HepG2 (cell line): ENCODE data around the gene RIMBP3C. TPM values are rescaled to one million over a fixed set of nuclear protein-coding genes. Genes with fewer than 3 reads are reported as not detected.
A peak's percentile ranks its signal among the peaks of the same experiment; 100 is the strongest.

Experiments
- CBFB ChIP-seq: sonication (generic); formaldehyde crosslinking; IDR thresholded peaks from 2 replicates; pipeline ENCODE4 v1.4.0; 2020; ENCODE audit warnings: missing genetic modification reagents
- EEA1 ChIP-seq: sonication (generic); formaldehyde crosslinking; IDR thresholded peaks from 2 replicates; pipeline ENCODE4 v1.5.1; 2020; ENCODE audit warnings: mild to moderate bottlenecking, missing genetic modification reagents, borderline replicate concordance
- HMGA1 ChIP-seq: sonication (generic); formaldehyde crosslinking; conservative IDR thresholded peaks from 2 replicates; pipeline ENCODE4 v1.4.0; 2020; ENCODE audit warnings: missing genetic modification reagents
- HNRNPK ChIP-seq: fragments of 200-400 bp; formaldehyde crosslinking; IDR thresholded peaks from 2 replicates; pipeline ENCODE4 v1.6.1; 2018; ENCODE audit warnings: low read length, low read depth, moderate library complexity, mild to moderate bottlenecking; ENCODE audit not compliant: poor library complexity, severe bottlenecking
- KDM6A ChIP-seq: IDR thresholded peaks from 2 replicates; pipeline ENCODE4 v1.6.1; 2016; ENCODE audit warnings: low read depth
- MED1 ChIP-seq: sonication (generic); formaldehyde crosslinking; IDR thresholded peaks from 2 replicates; pipeline ENCODE4 v1.4.0; 2020; ENCODE audit warnings: missing genetic modification reagents
- MTF1 ChIP-seq: sonication (generic); formaldehyde crosslinking; IDR thresholded peaks from 2 replicates; pipeline ENCODE4 v1.5.0; 2020; ENCODE audit warnings: missing genetic modification reagents
- NFE2L2 ChIP-seq: fragments of 150-350 bp; IDR thresholded peaks from 2 replicates; pipeline ENCODE4 v1.6.1; 2014; ENCODE audit warnings: low read length
- NRL ChIP-seq: sonication (generic); formaldehyde crosslinking; IDR thresholded peaks from 2 replicates; pipeline ENCODE4 v1.5.0; 2020; ENCODE audit warnings: missing genetic modification reagents, mild to moderate bottlenecking, moderate library complexity, borderline replicate concordance
- RNF2 ChIP-seq: fragments of 450-650 bp; conservative IDR thresholded peaks from 2 replicates; pipeline ENCODE4 v1.6.1; 2016; ENCODE audit warnings: low read depth
- RORA ChIP-seq: sonication (generic); formaldehyde crosslinking; IDR thresholded peaks from 2 replicates; pipeline ENCODE4 v1.5.0; 2020; ENCODE audit warnings: mild to moderate bottlenecking, missing genetic modification reagents, moderate library complexity
- ZNF496 ChIP-seq: sonication (generic); formaldehyde crosslinking; IDR thresholded peaks from 2 replicates; pipeline ENCODE4 v1.8.1; 2023; ENCODE audit warnings: mild to moderate bottlenecking, moderate library complexity, missing genetic modification reagents; ENCODE audit not compliant: insufficient replicate concordance
- ZNF652 ChIP-seq: IDR thresholded peaks from 2 replicates; pipeline ENCODE4 v1.6.1; 2016; ENCODE audit warnings: low read depth, borderline replicate concordance
- polyA plus RNA-seq, 8 experiments: library from polyadenylated mRNA; depleted of rRNA in 3 of 8; stranded (reverse) in 7 of 8; unstranded in 1 of 8; fragments of >200 nt; fragmentation: Illumina TruSeq in 4 of 8; extraction: Trizol in 4 of 8; gene quantifications; 2 replicates each; pipeline versions ENCODE4 v1.2.1 to v1.2.3, GENCODE V29; 2011 to 2016; ENCODE audit warnings: low read depth in 4 of 8, missing spikeins in 1 of 8, mixed read lengths in 1 of 8; ENCODE audit not compliant: insufficient read depth in 1 of 8
- total RNA-seq, 5 experiments: library from RNA; depleted of rRNA; stranded (reverse); fragments of >200 nt; fragmentation: Illumina TruSeq; extraction: Trizol; gene quantifications; 2 replicates each; pipeline ENCODE4 v1.2.3, GENCODE V29; 2016; ENCODE audit warnings: low read depth in 1 of 5
- TF ChIP-seq, protein P1 (sequence below): sonication (generic); formaldehyde crosslinking; IDR thresholded peaks from 2 replicates; pipeline ENCODE4 v1.5.1; 2020; ENCODE audit warnings: missing genetic modification reagents, mild to moderate bottlenecking, borderline replicate concordance
- TF ChIP-seq, protein P2 (sequence below): sonication (generic); formaldehyde crosslinking; IDR thresholded peaks from 2 replicates; pipeline ENCODE4 v1.5.0; 2020; ENCODE audit warnings: mild to moderate bottlenecking, missing genetic modification reagents
- TF ChIP-seq, protein P3 (sequence below): sonication (generic); formaldehyde crosslinking; IDR thresholded peaks from 2 replicates; pipeline ENCODE4 v1.4.0; 2020; ENCODE audit warnings: missing genetic modification reagents, borderline replicate concordance
- TF ChIP-seq, protein P4 (sequence below), 2 experiments: fragments of 450-650 bp in 1 of 2; sonication (generic) in 1 of 2; formaldehyde crosslinking; IDR thresholded peaks; 2 replicates each; pipeline versions ENCODE4 v1.5.0 to v1.8.0; 2020 to 2022; ENCODE audit warnings: mild to moderate bottlenecking in 1 of 2, missing genetic modification reagents in 1 of 2

RIMBP3C gene
- total and polyA plus RNA-seq, 2 of the 13 experiments (the other 11 are each of a cell fraction or from before 2014, with no cell fraction given) = 0.15 TPM; not detected in 1

DNA sequence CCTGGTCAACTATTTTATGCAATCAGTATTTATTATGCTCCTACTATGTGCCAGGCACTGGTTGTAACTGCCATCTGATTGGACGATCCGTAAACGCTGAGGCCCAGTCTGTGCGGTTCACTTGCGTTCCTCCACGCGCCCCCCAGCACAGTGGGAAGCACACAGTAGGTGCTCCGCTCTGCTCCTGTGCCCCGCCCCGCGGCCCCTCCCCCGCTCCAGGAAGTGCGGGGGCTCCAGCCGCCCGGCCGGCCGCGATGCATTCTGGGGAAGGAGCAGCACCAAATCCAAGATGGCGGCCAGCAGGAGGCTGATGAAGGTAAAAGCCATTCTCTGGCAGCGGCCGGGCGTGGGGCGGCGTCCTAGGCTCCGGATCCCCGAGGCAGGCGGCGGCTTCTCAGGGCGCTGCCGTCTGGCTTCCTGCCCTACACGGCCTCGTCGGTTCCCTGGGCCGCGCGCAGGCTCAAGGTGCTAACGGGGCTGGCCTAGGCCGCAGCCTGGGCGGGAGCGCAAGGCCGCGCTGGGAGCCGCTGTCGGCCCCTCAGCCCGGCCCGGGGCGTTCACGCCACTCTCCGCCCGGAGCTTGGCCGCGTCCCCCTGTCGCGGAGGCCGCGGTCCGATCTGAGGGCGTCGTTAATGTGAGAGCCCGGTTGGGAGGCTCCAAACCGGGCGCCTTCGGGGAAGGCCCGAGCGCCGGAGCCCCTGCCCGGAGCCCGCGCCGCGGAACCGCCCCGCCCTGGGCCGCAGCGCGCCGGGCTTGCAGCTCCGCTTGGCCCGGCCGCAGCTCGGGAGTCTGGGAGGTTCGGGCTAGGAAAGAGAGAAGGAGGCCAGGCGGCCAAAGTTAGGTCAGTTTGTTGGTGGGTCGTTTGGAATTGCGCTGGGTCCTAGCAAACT, 16.4 kb upstream of the RIMBP3C start, which contains the start of gene UBE2L3 (continued):
- TF ChIP-seq NFE2L2 (no peak), HMGA1 (CRISPR knock-in tag) (no peak), RNF2 (peak; percentile 61; the same call in 1 of the 2 replicates), MTF1 (peak; percentile 23; the same call in 1 of the 2 replicates), ZNF652 (CRISPR knock-in tag) (0 out of 2 replicates have a peak, but pooled peaks have one; percentile 18), KDM6A (CRISPR knock-in tag) (no peak), MED1 (CRISPR knock-in tag) (peak; percentile 61), CBFB (CRISPR knock-in tag) (peak; percentile 70), EEA1 (CRISPR knock-in tag) (peak; percentile 94), NRL (CRISPR knock-in tag) (peak; percentile 71), HNRNPK (peak; percentile 57), RORA (no peak), ZNF496 (CRISPR knock-in tag) (no peak)
- TF ChIP-seq, protein P1, sequence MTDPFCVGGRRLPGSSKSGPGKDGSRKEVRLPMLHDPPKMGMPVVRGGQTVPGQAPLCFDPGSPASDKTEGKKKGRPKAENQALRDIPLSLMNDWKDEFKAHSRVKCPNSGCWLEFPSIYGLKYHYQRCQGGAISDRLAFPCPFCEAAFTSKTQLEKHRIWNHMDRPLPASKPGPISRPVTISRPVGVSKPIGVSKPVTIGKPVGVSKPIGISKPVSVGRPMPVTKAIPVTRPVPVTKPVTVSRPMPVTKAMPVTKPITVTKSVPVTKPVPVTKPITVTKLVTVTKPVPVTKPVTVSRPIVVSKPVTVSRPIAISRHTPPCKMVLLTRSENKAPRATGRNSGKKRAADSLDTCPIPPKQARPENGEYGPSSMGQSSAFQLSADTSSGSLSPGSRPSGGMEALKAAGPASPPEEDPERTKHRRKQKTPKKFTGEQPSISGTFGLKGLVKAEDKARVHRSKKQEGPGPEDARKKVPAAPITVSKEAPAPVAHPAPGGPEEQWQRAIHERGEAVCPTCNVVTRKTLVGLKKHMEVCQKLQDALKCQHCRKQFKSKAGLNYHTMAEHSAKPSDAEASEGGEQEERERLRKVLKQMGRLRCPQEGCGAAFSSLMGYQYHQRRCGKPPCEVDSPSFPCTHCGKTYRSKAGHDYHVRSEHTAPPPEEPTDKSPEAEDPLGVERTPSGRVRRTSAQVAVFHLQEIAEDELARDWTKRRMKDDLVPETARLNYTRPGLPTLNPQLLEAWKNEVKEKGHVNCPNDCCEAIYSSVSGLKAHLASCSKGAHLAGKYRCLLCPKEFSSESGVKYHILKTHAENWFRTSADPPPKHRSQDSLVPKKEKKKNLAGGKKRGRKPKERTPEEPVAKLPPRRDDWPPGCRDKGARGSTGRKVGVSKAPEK (CRISPR knock-in tag) = no peak
- TF ChIP-seq, protein P2, sequence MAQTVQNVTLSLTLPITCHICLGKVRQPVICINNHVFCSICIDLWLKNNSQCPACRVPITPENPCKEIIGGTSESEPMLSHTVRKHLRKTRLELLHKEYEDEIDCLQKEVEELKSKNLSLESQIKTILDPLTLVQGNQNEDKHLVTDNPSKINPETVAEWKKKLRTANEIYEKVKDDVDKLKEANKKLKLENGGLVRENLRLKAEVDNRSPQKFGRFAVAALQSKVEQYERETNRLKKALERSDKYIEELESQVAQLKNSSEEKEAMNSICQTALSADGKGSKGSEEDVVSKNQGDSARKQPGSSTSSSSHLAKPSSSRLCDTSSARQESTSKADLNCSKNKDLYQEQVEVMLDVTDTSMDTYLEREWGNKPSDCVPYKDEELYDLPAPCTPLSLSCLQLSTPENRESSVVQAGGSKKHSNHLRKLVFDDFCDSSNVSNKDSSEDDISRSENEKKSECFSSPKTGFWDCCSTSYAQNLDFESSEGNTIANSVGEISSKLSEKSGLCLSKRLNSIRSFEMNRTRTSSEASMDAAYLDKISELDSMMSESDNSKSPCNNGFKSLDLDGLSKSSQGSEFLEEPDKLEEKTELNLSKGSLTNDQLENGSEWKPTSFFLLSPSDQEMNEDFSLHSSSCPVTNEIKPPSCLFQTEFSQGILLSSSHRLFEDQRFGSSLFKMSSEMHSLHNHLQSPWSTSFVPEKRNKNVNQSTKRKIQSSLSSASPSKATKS (CRISPR knock-in tag) = peak; percentile 54; the same call in 1 of the 2 replicates
- TF ChIP-seq, protein P3, sequence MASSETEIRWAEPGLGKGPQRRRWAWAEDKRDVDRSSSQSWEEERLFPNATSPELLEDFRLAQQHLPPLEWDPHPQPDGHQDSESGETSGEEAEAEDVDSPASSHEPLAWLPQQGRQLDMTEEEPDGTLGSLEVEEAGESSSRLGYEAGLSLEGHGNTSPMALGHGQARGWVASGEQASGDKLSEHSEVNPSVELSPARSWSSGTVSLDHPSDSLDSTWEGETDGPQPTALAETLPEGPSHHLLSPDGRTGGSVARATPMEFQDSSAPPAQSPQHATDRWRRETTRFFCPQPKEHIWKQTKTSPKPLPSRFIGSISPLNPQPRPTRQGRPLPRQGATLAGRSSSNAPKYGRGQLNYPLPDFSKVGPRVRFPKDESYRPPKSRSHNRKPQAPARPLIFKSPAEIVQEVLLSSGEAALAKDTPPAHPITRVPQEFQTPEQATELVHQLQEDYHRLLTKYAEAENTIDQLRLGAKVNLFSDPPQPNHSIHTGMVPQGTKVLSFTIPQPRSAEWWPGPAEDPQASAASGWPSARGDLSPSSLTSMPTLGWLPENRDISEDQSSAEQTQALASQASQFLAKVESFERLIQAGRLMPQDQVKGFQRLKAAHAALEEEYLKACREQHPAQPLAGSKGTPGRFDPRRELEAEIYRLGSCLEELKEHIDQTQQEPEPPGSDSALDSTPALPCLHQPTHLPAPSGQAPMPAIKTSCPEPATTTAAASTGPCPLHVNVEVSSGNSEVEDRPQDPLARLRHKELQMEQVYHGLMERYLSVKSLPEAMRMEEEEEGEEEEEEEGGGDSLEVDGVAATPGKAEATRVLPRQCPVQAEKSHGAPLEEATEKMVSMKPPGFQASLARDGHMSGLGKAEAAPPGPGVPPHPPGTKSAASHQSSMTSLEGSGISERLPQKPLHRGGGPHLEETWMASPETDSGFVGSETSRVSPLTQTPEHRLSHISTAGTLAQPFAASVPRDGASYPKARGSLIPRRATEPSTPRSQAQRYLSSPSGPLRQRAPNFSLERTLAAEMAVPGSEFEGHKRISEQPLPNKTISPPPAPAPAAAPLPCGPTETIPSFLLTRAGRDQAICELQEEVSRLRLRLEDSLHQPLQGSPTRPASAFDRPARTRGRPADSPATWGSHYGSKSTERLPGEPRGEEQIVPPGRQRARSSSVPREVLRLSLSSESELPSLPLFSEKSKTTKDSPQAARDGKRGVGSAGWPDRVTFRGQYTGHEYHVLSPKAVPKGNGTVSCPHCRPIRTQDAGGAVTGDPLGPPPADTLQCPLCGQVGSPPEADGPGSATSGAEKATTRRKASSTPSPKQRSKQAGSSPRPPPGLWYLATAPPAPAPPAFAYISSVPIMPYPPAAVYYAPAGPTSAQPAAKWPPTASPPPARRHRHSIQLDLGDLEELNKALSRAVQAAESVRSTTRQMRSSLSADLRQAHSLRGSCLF (CRISPR knock-in tag) = no peak
- TF ChIP-seq, protein P4, sequence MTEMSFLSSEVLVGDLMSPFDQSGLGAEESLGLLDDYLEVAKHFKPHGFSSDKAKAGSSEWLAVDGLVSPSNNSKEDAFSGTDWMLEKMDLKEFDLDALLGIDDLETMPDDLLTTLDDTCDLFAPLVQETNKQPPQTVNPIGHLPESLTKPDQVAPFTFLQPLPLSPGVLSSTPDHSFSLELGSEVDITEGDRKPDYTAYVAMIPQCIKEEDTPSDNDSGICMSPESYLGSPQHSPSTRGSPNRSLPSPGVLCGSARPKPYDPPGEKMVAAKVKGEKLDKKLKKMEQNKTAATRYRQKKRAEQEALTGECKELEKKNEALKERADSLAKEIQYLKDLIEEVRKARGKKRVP (CRISPR knock-in tag; IDR thresholded peaks at IDR 0.05) = no peak
